Erythroblast (primary cell): Measurements from ENCODE around the gene TRPV5.

Source experiments
- GATA1 ChIP-seq: IDR thresholded peaks from 2 replicates; pipeline ENCODE4 v1.6.1; 2011; ENCODE audit warnings: low read depth, mild to moderate bottlenecking, control low read depth, low read length, moderate library complexity
- POLR2A ChIP-seq: IDR thresholded peaks from 2 replicates; pipeline ENCODE4 v1.6.1; 2011; ENCODE audit warnings: mild to moderate bottlenecking, low read length

- TF ChIP-seq POLR2A (no peak), GATA1 (no peak)
Measured at GRCh38 chr7:142896741-142897379, 36.7 kb downstream of the TRPV5 start.
